CD4-positive, alpha-beta T cell (primary cell): ENCODE measurements around the gene LRRN4CL. TPM values are rescaled to one million over a fixed set of nuclear protein-coding genes. Genes with fewer than 3 reads are reported as not detected.
"Not testable (repeated sequence)": the region's sequence is repeated elsewhere in the genome, so short reads cannot be mapped to it uniquely, and the experiment has no call there.

Experiments
- ATAC-seq: fragments of 200-7000 bp; cut with Tn5 transposase; one replicate; pipeline ENCODE4 v1.10.0; 2022; ENCODE audit warnings: mild to moderate bottlenecking; ENCODE audit not compliant: poor library complexity
- CTCF ChIA-PET: fragments of 350-600 bp; sonication (Branson Sonifier 250); formaldehyde crosslinking; loops from one replicate; lab custom pipeline; 2021; ENCODE audit warnings: antibody characterized with exemption, inconsistent platforms; lab: Charles Lee
- POLR2A ChIA-PET: fragments of 350-600 bp; sonication (Branson Sonifier 250); formaldehyde crosslinking; loops from one replicate; lab custom pipeline; 2021; ENCODE audit warnings: antibody characterized with exemption, inconsistent platforms; lab: Charles Lee
- DNase-seq, 14 experiments: peaks; one replicate each; pipeline ENCODE4 v3.0.0-alpha.2; 2013 to 2020; ENCODE audit warnings: mixed read lengths in 2 of 14
- H3K27ac ChIP-seq, 2 donors: one replicate each; pipeline versions ENCODE4 v1.5.1 to v1.7.0; 2013; ENCODE audit warnings: low read length in 2 of 2, low read depth in 1 of 2, mild to moderate bottlenecking in 1 of 2
- H3K27me3 ChIP-seq, 2 experiments: 1 replicate in 1 of 2; 2 replicates in 1 of 2; pipeline versions ENCODE4 v1.6.1 to v1.7.0; 2013; ENCODE audit warnings: low read length in 2 of 2, control low read depth in 1 of 2, mild to moderate bottlenecking in 1 of 2, moderate library complexity in 1 of 2; ENCODE audit not compliant: insufficient read depth in 2 of 2, control insufficient read depth in 1 of 2
- H3K36me3 ChIP-seq: one replicate; pipeline ENCODE4 v1.6.1; 2013; ENCODE audit warnings: low read length, control low read depth; ENCODE audit not compliant: insufficient read depth
- H3K4me1 ChIP-seq: one replicate; pipeline ENCODE4 v1.6.1; 2013; ENCODE audit warnings: low read length, control low read depth; ENCODE audit not compliant: insufficient read depth
- H3K4me3 ChIP-seq: one replicate; pipeline ENCODE4 v1.5.1; 2013; ENCODE audit warnings: mild to moderate bottlenecking, low read length, moderate library complexity
- H3K9me3 ChIP-seq, 2 experiments: 1 replicate in 1 of 2; 2 replicates in 1 of 2; pipeline versions ENCODE4 v1.6.1 to v1.7.0; 2013; ENCODE audit warnings: low read length in 2 of 2, mild to moderate bottlenecking in 2 of 2, control low read depth in 1 of 2, moderate library complexity in 1 of 2; ENCODE audit not compliant: control insufficient read depth in 1 of 2, insufficient read depth in 1 of 2
- H3K27ac Mint-ChIP-seq: one replicate; pipeline ENCODE4 v1.8.0; 2020; ENCODE audit warnings: mixed read lengths
- H3K27me3 Mint-ChIP-seq: one replicate; pipeline ENCODE4 v1.8.0; 2021; ENCODE audit warnings: mixed read lengths
- H3K36me3 Mint-ChIP-seq: one replicate; pipeline ENCODE4 v1.8.0; 2021; ENCODE audit warnings: low read depth, mixed read lengths
- H3K4me1 Mint-ChIP-seq: one replicate; pipeline ENCODE4 v1.8.0; 2021; ENCODE audit warnings: low read depth, mixed read lengths
- H3K4me3 Mint-ChIP-seq: one replicate; pipeline ENCODE4 v1.8.0; 2020; ENCODE audit warnings: mild to moderate bottlenecking, mixed read lengths
- H3K9me3 Mint-ChIP-seq: one replicate; pipeline ENCODE4 v1.8.0; 2020; ENCODE audit warnings: mixed read lengths
- intact Hi-C, 2 experiments: fragments of 100-400 bp; cut with DNase I in 1 of 2; cut with micrococcal nuclease in 1 of 2; formaldehyde crosslinking; loops; one replicate each; pipeline versions ENCODE4 v1.15.1 to v1.9.0; 2023 to 2025; cut with DNase I, micrococcal nuclease
- total RNA-seq, 174 experiments: library from RNA in 2 of 174; stranded (reverse) in 2 of 174; gene quantifications; one replicate each; pipeline ENCODE4 v1.2.3 and lab custom pipeline; 2021 to 2026
- TF ChIP-seq, protein P1 (sequence below): fragments of 200-600 bp; IDR thresholded peaks from one replicate; pipeline ENCODE4 v1.8.0; 2022; ENCODE audit warnings: antibody characterized with exemption, mild to moderate bottlenecking

Gene LRRN4CL
- total RNA-seq, 2 experiments from 2014 or later, result not detected

DNA sequence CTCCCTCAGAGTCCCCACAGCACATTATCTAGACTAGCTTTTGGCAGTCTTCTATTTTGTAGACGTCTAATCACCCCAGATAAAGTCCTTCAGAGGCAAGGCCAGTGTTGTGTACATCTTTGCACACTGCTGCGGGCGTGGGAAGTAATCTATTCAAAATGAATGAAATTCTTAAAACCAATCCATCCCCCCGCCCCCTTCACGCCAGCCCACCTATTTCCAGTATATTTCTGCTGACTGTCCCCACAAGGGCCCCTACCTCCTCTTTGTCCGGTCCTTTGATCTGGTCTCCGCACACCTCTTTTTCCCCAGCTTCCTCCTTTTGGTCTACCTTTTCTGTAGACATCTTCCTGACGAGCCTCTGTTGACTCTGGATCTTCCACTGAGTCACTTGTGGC is 17.5 kb upstream of the LRRN4CL start:
- Mint-ChIP-seq H3K36me3 (peaks cover 33% of the 10 kb centered on the region), H3K4me1 (peaks cover 42% of the 10 kb centered on the region), H3K27ac (peak overlapping the region; percentile 92), H3K9me3 (no peaks in the 10 kb centered on the region), H3K4me3 (peak overlapping the region; percentile 86), H3K27me3 (no peaks in the 10 kb centered on the region)
- Histone ChIP-seq H3K27me3 (no peaks in the 10 kb centered on the region), H3K4me1 (peaks cover 49% of the 10 kb centered on the region), H3K9me3 (no peaks in the 10 kb centered on the region), H3K4me3 (peak overlapping the region; percentile 79), H3K36me3 (peaks cover 12% of the 10 kb centered on the region), H3K27ac (no peak overlapping the region)
- no peak for DNase-seq
- TF ChIP-seq, protein P1, sequence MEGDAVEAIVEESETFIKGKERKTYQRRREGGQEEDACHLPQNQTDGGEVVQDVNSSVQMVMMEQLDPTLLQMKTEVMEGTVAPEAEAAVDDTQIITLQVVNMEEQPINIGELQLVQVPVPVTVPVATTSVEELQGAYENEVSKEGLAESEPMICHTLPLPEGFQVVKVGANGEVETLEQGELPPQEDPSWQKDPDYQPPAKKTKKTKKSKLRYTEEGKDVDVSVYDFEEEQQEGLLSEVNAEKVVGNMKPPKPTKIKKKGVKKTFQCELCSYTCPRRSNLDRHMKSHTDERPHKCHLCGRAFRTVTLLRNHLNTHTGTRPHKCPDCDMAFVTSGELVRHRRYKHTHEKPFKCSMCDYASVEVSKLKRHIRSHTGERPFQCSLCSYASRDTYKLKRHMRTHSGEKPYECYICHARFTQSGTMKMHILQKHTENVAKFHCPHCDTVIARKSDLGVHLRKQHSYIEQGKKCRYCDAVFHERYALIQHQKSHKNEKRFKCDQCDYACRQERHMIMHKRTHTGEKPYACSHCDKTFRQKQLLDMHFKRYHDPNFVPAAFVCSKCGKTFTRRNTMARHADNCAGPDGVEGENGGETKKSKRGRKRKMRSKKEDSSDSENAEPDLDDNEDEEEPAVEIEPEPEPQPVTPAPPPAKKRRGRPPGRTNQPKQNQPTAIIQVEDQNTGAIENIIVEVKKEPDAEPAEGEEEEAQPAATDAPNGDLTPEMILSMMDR, result no peak
- POLR2A ChIA-PET, result interaction anchor here (0.6 to 9.9 kb wide), 18 partner anchors 9 to 175 kb away, joined by 3 to 165 read pairs (median 6); partner anchors contain the start of genes C11orf98, CSKMT, HNRNPUL2 and INTS5
- ATAC-seq, result no peak
- intact Hi-C loops, result loop anchor here (1.0 to 5.0 kb wide), 4 partner anchors 35 to 150 kb away; partner anchors contain the start of genes LBHD1 (in 2 of the 2), TUT1 (in 2 of the 2) and UQCC3 (in 2 of the 2)
- CTCF ChIA-PET, result interaction anchor here (1.1 to 1.7 kb wide), 3 partner anchors 12 to 282 kb away, joined by 4 to 6 read pairs (median 6); no protein-coding TSS in a partner anchor

DNA sequence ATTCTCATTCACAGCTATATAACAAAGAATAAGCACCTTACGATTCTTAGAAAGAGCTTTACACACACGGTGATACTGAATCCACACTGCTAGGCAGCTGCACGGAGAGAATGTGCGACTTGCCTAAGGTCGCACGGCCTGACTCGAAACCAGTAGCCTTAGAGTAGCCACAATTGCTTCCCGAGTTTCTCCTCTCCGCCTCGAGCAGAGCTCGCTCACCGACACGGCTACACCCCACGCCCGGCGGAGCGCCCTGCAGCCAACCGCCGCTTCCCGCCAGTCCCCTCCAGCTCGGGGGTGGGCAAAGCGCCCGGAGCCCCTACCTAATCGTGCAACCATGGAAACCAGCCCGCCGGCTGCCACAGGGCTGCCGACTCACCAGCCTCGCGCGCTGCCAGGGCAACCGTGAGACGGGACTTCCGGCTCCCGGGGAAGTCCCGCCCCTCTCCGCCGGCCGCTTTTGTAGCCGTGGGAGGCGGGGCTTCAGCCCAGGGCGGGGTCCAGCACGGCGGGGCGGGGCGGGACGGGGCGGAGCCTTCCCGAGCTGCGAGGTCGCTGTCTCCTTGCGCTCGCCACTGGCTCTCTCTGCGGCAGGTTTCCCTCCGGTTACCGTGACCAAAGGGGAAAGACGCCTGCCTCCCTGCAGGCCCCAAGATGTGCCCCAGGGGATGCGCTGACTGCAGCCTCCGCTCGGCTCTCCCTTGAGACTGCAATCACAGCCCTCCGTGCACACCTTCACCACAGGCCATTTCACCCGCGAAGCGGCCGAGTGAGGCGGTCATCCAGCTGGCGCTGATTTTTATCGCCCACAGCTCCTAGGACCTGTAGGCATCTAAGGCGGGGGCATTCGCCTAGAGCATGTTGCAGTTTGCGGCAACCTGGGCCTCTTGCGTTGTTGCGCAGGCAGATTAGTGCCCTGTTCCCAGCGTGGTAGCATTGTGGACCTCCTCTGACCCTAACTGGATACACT is 16.8 kb upstream of the LRRN4CL start:
- Mint-ChIP-seq H3K27me3 (no peaks in the 10 kb centered on the region), H3K36me3 (peaks cover 35% of the 10 kb centered on the region), H3K4me3 (peak overlapping the region; percentile 86), H3K4me1 (peaks cover 42% of the 10 kb centered on the region), H3K9me3 (no peaks in the 10 kb centered on the region), H3K27ac (peak overlapping the region; percentile 92)
- POLR2A ChIA-PET, result interaction anchor here (0.7 to 9.9 kb wide), 22 partner anchors 9 to 176 kb away, joined by 3 to 165 read pairs (median 5); partner anchors contain the start of genes C11orf98, CSKMT, EEF1G and HNRNPUL2
- CTCF ChIA-PET, result interaction anchor here (0.6 to 1.7 kb wide), 6 partner anchors 11 to 281 kb away, joined by 3 to 6 read pairs (median 4); no protein-coding TSS in a partner anchor
- no peaks in the 10 kb centered on the region for H3K27me3 ChIP-seq
- TF ChIP-seq, protein P1, result no peak
- H3K4me3 ChIP-seq, result peak overlapping the region; percentile 79
- intact Hi-C loops, result loop anchor here (1.0 to 5.0 kb wide), 4 partner anchors 34 to 151 kb away; partner anchors contain the start of genes LBHD1 (in 2 of the 2), TUT1 (in 2 of the 2) and UQCC3 (in 2 of the 2)
- H3K36me3 ChIP-seq, result peaks cover 5% of the 10 kb centered on the region
- H3K9me3 ChIP-seq, result no peaks in the 10 kb centered on the region
- peak; percentile 90 to 97 (median 94) for DNase-seq
- ATAC-seq, result peak; percentile 62
- peak overlapping the region; percentile 65 to 84 for H3K27ac ChIP-seq
- H3K4me1 ChIP-seq, result peaks cover 49% of the 10 kb centered on the region

DNA sequence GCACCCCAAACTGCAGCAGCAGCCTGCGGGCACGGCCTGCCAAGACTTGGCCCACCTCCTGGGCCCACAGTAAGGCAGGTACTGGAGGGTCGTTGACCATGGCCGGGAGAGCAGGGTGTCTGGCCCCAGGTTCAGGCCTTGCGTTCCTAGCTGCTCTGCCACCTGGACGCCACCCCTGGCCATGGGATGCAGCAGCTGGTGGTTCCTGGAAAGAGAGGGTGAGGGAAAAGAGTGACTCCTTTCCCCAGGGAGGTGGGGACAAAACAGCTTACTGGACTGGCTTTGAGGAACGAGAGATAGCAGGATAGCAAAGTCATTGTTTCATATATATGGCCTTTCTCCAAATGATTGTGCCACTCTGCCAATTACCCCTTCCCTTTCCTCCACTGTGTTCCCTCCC is 16.1 kb upstream of the LRRN4CL start:
- H3K27ac Mint-ChIP-seq, result peak overlapping the region; percentile 92
- ChIA-PET CTCF (interaction anchor here (0.6 to 1.7 kb wide), 5 partner anchors 11 to 281 kb away, joined by 3 to 6 read pairs (median 4); no protein-coding TSS in a partner anchor), POLR2A (interaction anchor here (0.8 to 9.9 kb wide), 18 partner anchors 17 to 175 kb away, joined by 3 to 165 read pairs (median 8); partner anchors contain the start of genes C11orf98, CSKMT, EEF1G and HNRNPUL2)
- Histone ChIP-seq H3K4me3 (peak overlapping the region; percentile 79), H3K4me1 (peaks cover 47% of the 10 kb centered on the region), H3K36me3 (peaks cover under 1% of the 10 kb centered on the region), H3K27me3 (no peaks in the 10 kb centered on the region), H3K27ac (peak overlapping the region; percentile 65 to 84), H3K9me3 (no peaks in the 10 kb centered on the region)
- H3K4me1 Mint-ChIP-seq, result peaks cover 42% of the 10 kb centered on the region
- ATAC-seq (no peak), DNase-seq (peak in 1 of 14 experiments; percentile 38)
- TF ChIP-seq, protein P1, result no peak
- no peaks in the 10 kb centered on the region for H3K9me3 Mint-ChIP-seq
- peaks cover 34% of the 10 kb centered on the region for H3K36me3 Mint-ChIP-seq
- intact Hi-C loops, result loop anchor here (5.0 kb wide), 3 partner anchors 33 to 152 kb away; partner anchors contain the start of genes LBHD1 (in 2 of the 2), UQCC3 (in 2 of the 2) and TUT1 (in 1 of the 2)
- no peaks in the 10 kb centered on the region for H3K27me3 Mint-ChIP-seq
- peak overlapping the region; percentile 86 for H3K4me3 Mint-ChIP-seq

DNA sequence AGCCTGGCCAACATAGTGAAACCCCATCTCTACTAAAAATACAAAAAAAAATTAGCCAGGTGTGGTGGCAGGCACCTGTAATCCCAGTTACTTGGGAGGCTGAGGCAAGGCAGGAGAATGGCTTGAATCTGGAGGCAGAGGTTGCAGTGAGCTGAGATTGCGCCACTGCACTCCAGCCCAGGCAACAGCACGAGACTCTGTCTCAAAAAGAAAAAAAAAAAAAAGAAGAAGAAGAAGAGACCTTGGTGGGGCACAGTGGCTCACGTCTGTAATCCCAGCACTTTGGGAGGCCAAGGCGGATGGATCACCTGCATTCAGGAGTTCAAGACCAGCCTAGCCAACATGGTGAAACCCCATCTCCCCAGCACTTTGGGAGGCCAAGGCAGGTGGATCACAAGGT is 14.6 kb upstream of the LRRN4CL start:
- H3K27me3 ChIP-seq, H3K27ac ChIP-seq, H3K4me3 ChIP-seq, H3K27ac Mint-ChIP-seq, H3K4me3 Mint-ChIP-seq, intact Hi-C loops, H3K27me3 Mint-ChIP-seq, H3K9me3 Mint-ChIP-seq, ATAC-seq, H3K9me3 ChIP-seq, H3K36me3 ChIP-seq, DNase-seq: not testable (repeated sequence)
- peaks cover 36% of the 10 kb centered on the region for H3K4me1 ChIP-seq
- CTCF ChIA-PET, result interaction anchor here (0.7 kb wide), 1 partner anchor 192 kb away, joined by 5 read pairs; no protein-coding TSS in a partner anchor
- peaks cover 19% of the 10 kb centered on the region for H3K36me3 Mint-ChIP-seq
- POLR2A ChIA-PET, result interaction anchor here (0.6 to 1.1 kb wide), 4 partner anchors 24 to 251 kb away, joined by 3 to 4 read pairs (median 4); partner anchors contain the start of genes EEF1G, TTC9C and TUT1
- H3K4me1 Mint-ChIP-seq, result peaks cover 28% of the 10 kb centered on the region
